GM19025 (cell line): Measurements from ENCODE around the gene MYO7A.

Experiments
- ATAC-seq: cut with Tn5 transposase; IDR thresholded peaks from one replicate; pipeline ENCODE4 v1.9.1; 2021; ENCODE audit warnings: mild to moderate bottlenecking, low read depth, moderate library complexity; ENCODE audit not compliant: unreplicated experiment

MYO7A gene

GRCh38 chr11:77181799-77182541, 53.9 kb downstream of the MYO7A start:
- ATAC-seq, result no peak

GRCh38 chr11:77182542-77183430, 54.7 kb downstream of the MYO7A start:
- ATAC-seq, result no peak

- no peak for ATAC-seq
Observed at GRCh38 chr11:77183431-77183984, 55.5 kb downstream of the MYO7A start.

- no peak for ATAC-seq
Observed at GRCh38 chr11:77184136-77184860, 56.3 kb downstream of the MYO7A start.

- no peak for ATAC-seq
Observed at GRCh38 chr11:77186302-77186701, 58.3 kb downstream of the MYO7A start.

- ATAC-seq, result no peak
Observed at GRCh38 chr11:77187111-77187750, 59.2 kb downstream of the MYO7A start.

- ATAC-seq, result no peak
Observed at GRCh38 chr11:77187776-77188632, 60.0 kb downstream of the MYO7A start.

GRCh38 chr11:77188633-77189491, 60.8 kb downstream of the MYO7A start:
- no peak for ATAC-seq

- ATAC-seq, result no peak
Observed at GRCh38 chr11:77189588-77190210, 61.7 kb downstream of the MYO7A start.

- no peak for ATAC-seq
Observed at GRCh38 chr11:77190331-77191075, 62.5 kb downstream of the MYO7A start.

GRCh38 chr11:77191429-77191822, 63.4 kb downstream of the MYO7A start:
- no peak for ATAC-seq

GRCh38 chr11:77191823-77192495, 63.9 kb downstream of the MYO7A start:
- ATAC-seq, result no peak

- no peak for ATAC-seq
Observed at GRCh38 chr11:77193167-77193566, 65.1 kb downstream of the MYO7A start.

GRCh38 chr11:77193911-77194830, 66.1 kb downstream of the MYO7A start:
- ATAC-seq, result no peak

- no peak for ATAC-seq
Observed at GRCh38 chr11:77195071-77195755, 67.2 kb downstream of the MYO7A start.
